Vagina (tissue), 2 donors: ENCODE measurements around the gene EPB42. TPM values are rescaled to one million over a fixed set of nuclear protein-coding genes. Genes with fewer than 3 reads are reported as not detected.
A peak's percentile ranks its signal among the peaks of the same experiment; 100 is the strongest.

Experiments
- DNase-seq, 2 donors: peaks; one replicate each; pipeline ENCODE4 v3.0.0-alpha.2; 2017; ENCODE audit errors: extremely low spot score in 2 of 2
- H3K27ac ChIP-seq: fragments of 200-600 bp; sonication (generic); one replicate; pipeline ENCODE4 v1.5.1; 2019
- H3K27me3 ChIP-seq: fragments of 200-600 bp; sonication (generic); one replicate; pipeline ENCODE4 v1.5.1; 2019
- H3K36me3 ChIP-seq, 2 donors: fragments of 200-600 bp; sonication (generic); one replicate each; pipeline ENCODE4 v1.5.1; 2017 to 2019
- H3K4me1 ChIP-seq: fragments of 200-600 bp; sonication (generic); one replicate; pipeline ENCODE4 v1.5.1; 2019
- H3K4me3 ChIP-seq, 2 donors: fragments of 200-600 bp; sonication (generic); 1 replicate in 1 of 2; 2 replicates in 1 of 2; pipeline ENCODE4 v1.5.1; 2016 to 2019
- H3K9me3 ChIP-seq: fragments of 200-600 bp; sonication (generic); one replicate; pipeline ENCODE4 v1.5.1; 2019
- CTCF ChIP-seq, 3 experiments: fragments of 450-650 bp in 2 of 3; fragments of 200-600 bp in 1 of 3; sonication (generic) in 1 of 3; IDR thresholded peaks; one replicate each; pipeline ENCODE4 v1.5.1; 2017 to 2019; ENCODE audit warnings: antibody characterized with exemption in 3 of 3, mild to moderate bottlenecking in 2 of 3, moderate library complexity in 2 of 3
- POLR2A ChIP-seq, 2 donors: fragments of 450-650 bp; IDR thresholded peaks; one replicate each; pipeline ENCODE4 v1.6.1; 2017; ENCODE audit warnings: antibody characterized with exemption in 2 of 2, mild to moderate bottlenecking in 2 of 2, moderate library complexity in 2 of 2
- POLR2AphosphoS5 ChIP-seq, 2 donors: sonication (generic); formaldehyde crosslinking; IDR thresholded peaks; one replicate each; pipeline ENCODE4 v1.9.0; 2017; ENCODE audit warnings: antibody characterized with exemption in 2 of 2, mild to moderate bottlenecking in 2 of 2, low read depth in 1 of 2; ENCODE audit not compliant: insufficient read depth in 1 of 2
- intact Hi-C: fragments of 100-400 bp; cut with DNase I; formaldehyde crosslinking; loops from one replicate; pipeline ENCODE4 v1.15.1; 2023
- total RNA-seq: library from RNA; depleted of rRNA; stranded (reverse); fragments of >200 nt; gene quantifications from one replicate; pipeline ENCODE4 v1.2.3, GENCODE V29; 2016

Gene EPB42
- total RNA-seq, 1 donor from 2014 or later, result not detected

- intact Hi-C loops, result no loop called here
- no peak for DNase-seq
- H3K4me1 ChIP-seq, result peaks cover 17% of the 10 kb centered on the region
- no peak overlapping the region for H3K27ac ChIP-seq
- H3K27me3 ChIP-seq, result no peaks in the 10 kb centered on the region
- no peak overlapping the region for H3K4me3 ChIP-seq
- peaks cover 0 to 42% of the 10 kb centered on the region in 2 donors for H3K36me3 ChIP-seq
- peak in 1 of 3 experiments; percentile 25 for TF ChIP-seq CTCF (IDR thresholded peaks at IDR 0.05)
- no peak for TF ChIP-seq POLR2A (IDR thresholded peaks at IDR 0.05)
- no peak for TF ChIP-seq POLR2AphosphoS5 (IDR thresholded peaks at IDR 0.05; ENCODE audit: insufficient read depth in 1 of 2, low read depth in 1 of 2)
- no peaks in the 10 kb centered on the region for H3K9me3 ChIP-seq
Measured at GRCh38 chr15:43187544-43188155, 33.2 kb downstream of the EPB42 start.

- Histone ChIP-seq H3K9me3 (no peaks in the 10 kb centered on the region), H3K27ac (peak overlapping the region; percentile 84), H3K27me3 (no peaks in the 10 kb centered on the region), H3K4me3 (peak overlapping the region; percentile 76 to 95), H3K36me3 (peaks cover 0 to 26% of the 10 kb centered on the region in 2 donors), H3K4me1 (peaks cover 17% of the 10 kb centered on the region)
- DNase-seq, result no peak
- TF ChIP-seq POLR2A (IDR thresholded peaks at IDR 0.05) (no peak), CTCF (IDR thresholded peaks at IDR 0.05) (no peak)
- intact Hi-C loops, result no loop called here
Measured at GRCh38 chr15:43186003-43186353, 34.8 kb downstream of the EPB42 start.

GRCh38 chr15:43185157-43186002, 35.4 kb downstream of the EPB42 start, which contains the start of gene CCNDBP1:
TSS of gene CCNDBP1 (plus strand) at chr15:43185403. CDS start at chr15:43185499, 96 bp downstream.
- Histone ChIP-seq H3K27ac (peak within 1 kb of the TSS; percentile 84), H3K4me3 (peak within 1 kb of the TSS; percentile 76 to 95), H3K4me1 (peaks cover 17% of the 10 kb centered on the region), H3K9me3 (no peaks in the 10 kb centered on the region), H3K36me3 (peaks cover 0 to 20% of the 10 kb centered on the region in 2 donors), H3K27me3 (no peaks in the 10 kb centered on the region)
- no peak for DNase-seq
- intact Hi-C loops, result no loop called here
- peak in 1 of 3 experiments; percentile 16 for TF ChIP-seq CTCF (IDR thresholded peaks at IDR 0.05)
- peak in 1 of 2 donors; percentile 54 for TF ChIP-seq POLR2A (IDR thresholded peaks at IDR 0.05)
- peak; percentile 18 to 84 for TF ChIP-seq POLR2AphosphoS5 (IDR thresholded peaks at IDR 0.05; ENCODE audit: insufficient read depth in 1 of 2, low read depth in 1 of 2)

- DNase-seq, result no peak
- Histone ChIP-seq H3K27me3 (no peaks in the 10 kb centered on the region), H3K4me1 (peaks cover 17% of the 10 kb centered on the region), H3K4me3 (peak overlapping the region; percentile 76 to 95), H3K27ac (peak overlapping the region; percentile 84), H3K9me3 (no peaks in the 10 kb centered on the region), H3K36me3 (peaks cover 0 to 12% of the 10 kb centered on the region in 2 donors)
- intact Hi-C loops, result no loop called here
- TF ChIP-seq CTCF (IDR thresholded peaks at IDR 0.05) (no peak), POLR2AphosphoS5 (IDR thresholded peaks at IDR 0.05; ENCODE audit: insufficient read depth in 1 of 2, low read depth in 1 of 2) (no peak), POLR2A (IDR thresholded peaks at IDR 0.05) (no peak)
Measured at GRCh38 chr15:43184407-43185124, 36.3 kb downstream of the EPB42 start.
